Keratinocyte (primary cell): ENCODE measurements around the gene MYO1D. TPM values are rescaled to one million over a fixed set of nuclear protein-coding genes. Genes with fewer than 3 reads are reported as not detected.

ENCODE experiments used
- DNase-seq: peaks from one replicate; pipeline ENCODE4 v3.0.0-alpha.2; 2011; ENCODE audit warnings: low read depth, missing footprints, low spot score
- FAIRE-seq: peaks from 2 replicates; lab custom pipeline; 2011; peaks lifted over from hg19 to GRCh38; lab: Jason Lieb, UNC
- H2AFZ ChIP-seq: 2 replicates; pipeline ENCODE4 v1.6.0; 2012; ENCODE audit warnings: low read length, control low read depth, inconsistent platforms; ENCODE audit not compliant: control insufficient read depth
- H3K27ac ChIP-seq: 2 replicates; pipeline ENCODE4 v1.5.1; 2011; ENCODE audit warnings: low read length; ENCODE audit not compliant: control insufficient read depth, insufficient read depth
- H3K27me3 ChIP-seq: 3 replicates; pipeline ENCODE4 v1.6.0; 2011; ENCODE audit warnings: low read length; ENCODE audit not compliant: control insufficient read depth, insufficient read depth; ENCODE audit errors: extremely low read depth
- H3K36me3 ChIP-seq, 2 experiments: 2 replicates in 1 of 2; 3 replicates in 1 of 2; pipeline ENCODE4 v1.5.1; 2011; ENCODE audit warnings: low read length in 2 of 2, mild to moderate bottlenecking in 1 of 2; ENCODE audit not compliant: control insufficient read depth in 2 of 2, insufficient read depth in 2 of 2; ENCODE audit errors: extremely low read depth in 1 of 2
- H3K4me1 ChIP-seq: 3 replicates; pipeline ENCODE4 v1.5.1; 2011; ENCODE audit warnings: low read length; ENCODE audit not compliant: control insufficient read depth, insufficient read depth; ENCODE audit errors: extremely low read depth
- H3K4me2 ChIP-seq: 3 replicates; pipeline ENCODE4 v1.6.0; 2011; ENCODE audit warnings: low read depth, low read length; ENCODE audit not compliant: control insufficient read depth, insufficient read depth; ENCODE audit errors: extremely low read depth
- H3K4me3 ChIP-seq, 3 experiments: fragments of 200-600 bp in 1 of 3; sonication (generic) in 1 of 3; 2 replicates in 2 of 3; 3 replicates in 1 of 3; pipeline ENCODE4 v1.5.1; 2011 to 2016; ENCODE audit warnings: low read length in 3 of 3, mild to moderate bottlenecking in 3 of 3, control low read depth in 2 of 3, inconsistent platforms in 1 of 3, low read depth in 1 of 3, mixed read lengths in 1 of 3, mixed run types in 1 of 3, moderate library complexity in 1 of 3; ENCODE audit not compliant: control insufficient read depth in 2 of 3, insufficient read depth in 2 of 3; ENCODE audit errors: extremely low read depth in 1 of 3
- H3K79me2 ChIP-seq: 2 replicates; pipeline ENCODE4 v1.6.0; 2012; ENCODE audit warnings: low read length; ENCODE audit not compliant: control insufficient read depth, insufficient read depth
- H3K9ac ChIP-seq: 3 replicates; pipeline ENCODE4 v1.6.0; 2011; ENCODE audit warnings: low read length; ENCODE audit not compliant: control insufficient read depth, insufficient read depth; ENCODE audit errors: extremely low read depth
- H3K9me1 ChIP-seq: 3 replicates; pipeline ENCODE4 v1.6.0; 2011; ENCODE audit warnings: low read length; ENCODE audit not compliant: control insufficient read depth, insufficient read depth; ENCODE audit errors: extremely low read depth
- H3K9me3 ChIP-seq: 2 replicates; pipeline ENCODE4 v1.5.1; 2012; ENCODE audit warnings: low read depth, low read length; ENCODE audit not compliant: control insufficient read depth
- H4K20me1 ChIP-seq: 3 replicates; pipeline ENCODE4 v1.6.0; 2011; ENCODE audit warnings: low read length; ENCODE audit not compliant: control insufficient read depth, insufficient read depth; ENCODE audit errors: extremely low read depth
- EZH2 ChIP-seq: IDR thresholded peaks from one replicate; pipeline ENCODE4 v1.6.1; 2012; ENCODE audit warnings: inconsistent platforms, mild to moderate bottlenecking, low read length, moderate library complexity
- dilution Hi-C: fragments of 300-500 bp; cut with MboI; formaldehyde crosslinking; loops from one replicate; pipeline ENCODE4 v1.7.0; 2020; ENCODE audit warnings: low sequenced_read_pairs; ENCODE audit not compliant: extremely low pct_ligation_motif_present
- polyA plus RNA-seq, 5 experiments: library from polyadenylated mRNA; depleted of rRNA in 3 of 5; stranded (reverse) in 3 of 5; stranded (forward) in 1 of 5; unstranded in 1 of 5; fragments of >200 nt; gene quantifications; 1 replicate in 1 of 5; 2 replicates in 3 of 5; 3 replicates in 1 of 5; pipeline versions ENCODE4 v1.2.1 to v1.2.3, GENCODE V29; 2011 to 2012; ENCODE audit warnings: missing spikeins in 2 of 5, low read depth in 1 of 5, low replicate concordance in 1 of 5
- TF ChIP-seq, protein P1 (sequence below), 3 experiments: IDR thresholded peaks in 1 of 3; conservative IDR thresholded peaks in 1 of 3; optimal IDR thresholded peaks in 1 of 3; 2 replicates in 2 of 3; 3 replicates in 1 of 3; pipeline versions ENCODE3 to v1.5.1; 2011; ENCODE audit warnings: low read length in 3 of 3, mild to moderate bottlenecking in 3 of 3, moderate library complexity in 2 of 3, control low read depth in 1 of 3, inconsistent platforms in 1 of 3; ENCODE audit not compliant: insufficient read depth in 2 of 3; ENCODE audit errors: extremely low read depth in 1 of 3

MYO1D gene
- polyA plus RNA-seq, 1 donor (not counting 4 experiments of a cell fraction or from before 2014, with no cell fraction given) = 33.7 TPM

DNA sequence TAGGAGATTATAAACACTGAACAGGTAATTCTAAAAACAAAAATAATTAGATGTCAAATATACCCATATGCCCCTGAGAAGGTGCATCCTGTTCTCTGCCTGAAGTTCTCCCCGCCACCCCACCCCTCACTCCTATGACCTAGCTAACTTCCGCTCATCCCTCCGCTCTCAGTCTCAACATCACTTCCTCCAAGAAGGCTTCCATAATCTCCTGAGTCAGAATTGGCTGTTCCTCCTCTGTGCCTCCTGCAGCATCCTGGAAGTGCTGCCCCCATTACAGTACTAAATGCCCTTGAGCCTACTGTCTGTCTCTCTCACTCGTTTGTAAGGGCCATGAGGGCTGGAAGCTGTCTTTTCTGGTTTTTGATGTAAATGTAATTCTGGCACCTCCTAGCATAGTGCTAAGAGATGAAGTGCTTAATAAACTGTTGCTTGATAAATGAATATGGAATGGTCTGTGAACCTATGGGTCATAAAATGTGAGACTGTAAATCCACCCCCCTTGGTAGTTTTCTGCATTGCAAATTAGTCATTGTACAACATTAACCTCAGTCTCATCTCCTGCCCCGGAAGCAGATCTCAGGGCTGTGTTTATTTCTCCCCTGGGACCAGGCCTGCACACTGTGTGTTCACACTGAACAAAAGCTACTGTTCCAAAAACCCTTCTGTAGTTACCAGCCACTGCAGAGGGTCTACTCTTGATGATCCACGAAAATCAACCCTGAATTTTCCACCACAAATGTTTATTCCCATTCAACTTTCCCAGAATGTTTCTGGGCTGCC, 3.9 kb upstream of the MYO1D start:
- TF ChIP-seq, protein P1, sequence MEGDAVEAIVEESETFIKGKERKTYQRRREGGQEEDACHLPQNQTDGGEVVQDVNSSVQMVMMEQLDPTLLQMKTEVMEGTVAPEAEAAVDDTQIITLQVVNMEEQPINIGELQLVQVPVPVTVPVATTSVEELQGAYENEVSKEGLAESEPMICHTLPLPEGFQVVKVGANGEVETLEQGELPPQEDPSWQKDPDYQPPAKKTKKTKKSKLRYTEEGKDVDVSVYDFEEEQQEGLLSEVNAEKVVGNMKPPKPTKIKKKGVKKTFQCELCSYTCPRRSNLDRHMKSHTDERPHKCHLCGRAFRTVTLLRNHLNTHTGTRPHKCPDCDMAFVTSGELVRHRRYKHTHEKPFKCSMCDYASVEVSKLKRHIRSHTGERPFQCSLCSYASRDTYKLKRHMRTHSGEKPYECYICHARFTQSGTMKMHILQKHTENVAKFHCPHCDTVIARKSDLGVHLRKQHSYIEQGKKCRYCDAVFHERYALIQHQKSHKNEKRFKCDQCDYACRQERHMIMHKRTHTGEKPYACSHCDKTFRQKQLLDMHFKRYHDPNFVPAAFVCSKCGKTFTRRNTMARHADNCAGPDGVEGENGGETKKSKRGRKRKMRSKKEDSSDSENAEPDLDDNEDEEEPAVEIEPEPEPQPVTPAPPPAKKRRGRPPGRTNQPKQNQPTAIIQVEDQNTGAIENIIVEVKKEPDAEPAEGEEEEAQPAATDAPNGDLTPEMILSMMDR (optimal IDR thresholded peaks at IDR 0.05 in 1 of 3, IDR thresholded peaks at IDR 0.05 in 1 of 3, conservative IDR thresholded peaks at IDR 0.05 in 1 of 3; ENCODE audit: extremely low read depth in 1 of 3, insufficient read depth in 2 of 3, low read length in 3 of 3) = no peak
- TF ChIP-seq EZH2 = no peak

DNA sequence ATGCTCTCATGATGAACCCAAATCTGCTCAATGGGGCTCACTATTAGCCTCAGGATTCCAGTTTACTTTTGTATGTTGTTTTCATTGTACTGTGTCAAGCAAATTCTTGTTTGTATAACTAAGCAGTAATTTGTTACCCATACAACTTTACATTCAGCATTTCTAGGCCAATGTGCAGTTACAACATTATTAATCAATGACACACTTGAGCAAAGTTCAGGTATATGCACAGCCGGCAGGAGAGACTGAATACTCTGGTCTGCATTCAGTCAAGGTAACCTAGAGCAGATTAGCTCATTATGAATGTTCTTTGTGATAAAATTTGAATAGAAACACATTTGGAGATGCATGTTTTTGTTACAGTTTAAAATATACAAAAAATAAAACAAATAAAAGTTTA, 2.2 kb upstream of the MYO1D start:
- Histone ChIP-seq H3K4me1 (peaks cover 16% of the 10 kb centered on the region), H3K27ac (no peak overlapping the region), H3K9me1 (no peaks in the 10 kb centered on the region), H3K27me3 (no peaks in the 10 kb centered on the region), H3K79me2 (peaks cover 14% of the 10 kb centered on the region), H4K20me1 (no peaks in the 10 kb centered on the region), H3K9ac (no peak overlapping the region), H3K4me3 (no peak overlapping the region), H3K4me2 (no peak overlapping the region), H3K36me3 (no peaks in the 10 kb centered on the region), H3K9me3 (no peaks in the 10 kb centered on the region), H2AFZ (no peak overlapping the region)
- no peak for FAIRE-seq
- dilution Hi-C loops = no loop called here
- TF ChIP-seq EZH2 = no peak
- TF ChIP-seq, protein P1 (optimal IDR thresholded peaks at IDR 0.05 in 1 of 3, IDR thresholded peaks at IDR 0.05 in 1 of 3, conservative IDR thresholded peaks at IDR 0.05 in 1 of 3; ENCODE audit: extremely low read depth in 1 of 3, insufficient read depth in 2 of 3, low read length in 3 of 3) = no peak
- no peak for DNase-seq

More for the DNA sequence above, 3.9 kb upstream of the MYO1D start:
- Histone ChIP-seq H3K4me2 (no peak overlapping the region), H3K9me1 (no peaks in the 10 kb centered on the region), H3K27ac (no peak overlapping the region), H3K4me1 (peaks cover 10% of the 10 kb centered on the region), H3K9ac (no peak overlapping the region), H3K9me3 (no peaks in the 10 kb centered on the region), H4K20me1 (no peaks in the 10 kb centered on the region), H3K4me3 (no peak overlapping the region), H2AFZ (no peak overlapping the region), H3K36me3 (no peaks in the 10 kb centered on the region), H3K27me3 (no peaks in the 10 kb centered on the region), H3K79me2 (peaks cover 3% of the 10 kb centered on the region)
- dilution Hi-C loops = no loop called here
- DNase-seq (no peak), FAIRE-seq (no peak)
